ENCODE data around the gene CCDC149. TPM values are rescaled to one million over a fixed set of nuclear protein-coding genes. Genes with fewer than 3 reads are reported as not detected.

The CCDC149 gene
- total RNA-seq, 1 experiment from 2014 or later, result 12.7 TPM

DNA sequence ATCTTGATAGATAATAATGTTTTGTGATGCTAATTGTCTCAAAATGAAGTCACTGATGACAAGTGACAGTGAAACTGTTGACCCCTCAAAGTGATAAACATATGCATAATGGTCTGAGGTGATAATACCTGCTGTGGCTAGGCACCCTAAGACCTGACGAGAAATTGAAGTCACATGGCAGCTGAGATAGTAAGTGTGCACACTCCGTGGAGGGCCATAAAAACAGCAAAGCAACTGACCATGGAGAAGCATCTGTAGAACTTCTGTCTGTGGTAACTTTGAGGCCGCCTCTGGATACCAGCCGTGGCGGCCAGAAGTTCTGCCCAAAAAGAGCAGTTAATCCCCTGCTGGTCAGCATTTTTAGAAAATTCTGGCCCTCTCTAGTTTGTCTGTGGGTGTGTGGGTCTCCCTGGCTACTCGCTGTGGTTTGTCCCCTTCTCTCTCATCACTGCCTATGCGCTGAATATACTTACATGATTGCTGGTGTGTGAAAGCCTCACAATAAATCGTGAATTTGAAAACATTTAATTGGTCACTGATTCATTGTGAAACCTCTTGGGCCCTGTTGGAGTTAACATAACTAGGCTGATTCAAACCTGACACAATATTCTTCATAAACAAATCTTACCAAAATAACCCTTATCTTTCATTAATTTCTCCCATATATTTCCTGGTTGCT lies 50.6 kb downstream of the CCDC149 start:
- H3K4me1 Mint-ChIP-seq (ENCODE audit: insufficient read depth, unreplicated experiment), result peaks cover 9% of the 10 kb centered on the region
- TF ChIP-seq, protein P1, sequence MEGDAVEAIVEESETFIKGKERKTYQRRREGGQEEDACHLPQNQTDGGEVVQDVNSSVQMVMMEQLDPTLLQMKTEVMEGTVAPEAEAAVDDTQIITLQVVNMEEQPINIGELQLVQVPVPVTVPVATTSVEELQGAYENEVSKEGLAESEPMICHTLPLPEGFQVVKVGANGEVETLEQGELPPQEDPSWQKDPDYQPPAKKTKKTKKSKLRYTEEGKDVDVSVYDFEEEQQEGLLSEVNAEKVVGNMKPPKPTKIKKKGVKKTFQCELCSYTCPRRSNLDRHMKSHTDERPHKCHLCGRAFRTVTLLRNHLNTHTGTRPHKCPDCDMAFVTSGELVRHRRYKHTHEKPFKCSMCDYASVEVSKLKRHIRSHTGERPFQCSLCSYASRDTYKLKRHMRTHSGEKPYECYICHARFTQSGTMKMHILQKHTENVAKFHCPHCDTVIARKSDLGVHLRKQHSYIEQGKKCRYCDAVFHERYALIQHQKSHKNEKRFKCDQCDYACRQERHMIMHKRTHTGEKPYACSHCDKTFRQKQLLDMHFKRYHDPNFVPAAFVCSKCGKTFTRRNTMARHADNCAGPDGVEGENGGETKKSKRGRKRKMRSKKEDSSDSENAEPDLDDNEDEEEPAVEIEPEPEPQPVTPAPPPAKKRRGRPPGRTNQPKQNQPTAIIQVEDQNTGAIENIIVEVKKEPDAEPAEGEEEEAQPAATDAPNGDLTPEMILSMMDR (IDR thresholded peaks at IDR 0.05; ENCODE audit: unreplicated experiment), result no peak
- no peaks in the 10 kb centered on the region for H3K27me3 Mint-ChIP-seq (ENCODE audit: insufficient read depth, unreplicated experiment)
- no peak for DNase-seq (ENCODE audit: unreplicated experiment)
- ChIA-PET CTCF (no interaction called here), POLR2A (no interaction called here)
- H3K4me3 Mint-ChIP-seq (ENCODE audit: unreplicated experiment), result no peak overlapping the region
- no peak overlapping the region for H3K27ac Mint-ChIP-seq (ENCODE audit: low read depth, unreplicated experiment)
- peaks cover 24% of the 10 kb centered on the region for H3K9me3 Mint-ChIP-seq (ENCODE audit: unreplicated experiment)
- BruUV-seq (replicated peaks), result no TSS peak
- H3K36me3 Mint-ChIP-seq (ENCODE audit: insufficient read depth, unreplicated experiment), result no peaks in the 10 kb centered on the region
- intact Hi-C loops (cut with micrococcal nuclease), result no loop called here

DNA sequence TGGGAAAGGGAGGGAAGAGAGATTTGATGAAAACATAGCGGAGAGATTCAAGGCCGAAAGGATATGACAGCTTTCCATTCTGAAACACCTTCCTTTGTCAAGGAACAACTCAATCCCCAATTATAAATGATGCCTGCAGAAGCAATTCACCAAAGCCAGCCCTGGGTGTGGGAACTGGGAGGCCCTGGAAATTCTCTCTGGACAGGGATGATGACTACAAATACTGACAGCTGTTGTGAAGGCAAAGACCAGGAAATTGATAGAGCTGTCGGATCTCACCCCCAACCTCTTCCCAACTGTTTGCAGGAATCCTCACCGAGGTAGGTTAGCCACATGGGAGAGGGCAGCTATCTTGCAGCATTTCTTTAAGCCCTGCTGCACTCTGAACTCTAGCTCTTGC lies 54.3 kb downstream of the CCDC149 start:
- no peak overlapping the region for H3K4me3 Mint-ChIP-seq (ENCODE audit: unreplicated experiment)
- no peak overlapping the region for H3K27ac Mint-ChIP-seq (ENCODE audit: low read depth, unreplicated experiment)
- intact Hi-C loops (cut with micrococcal nuclease), result no loop called here
- TF ChIP-seq, protein P1 (IDR thresholded peaks at IDR 0.05; ENCODE audit: unreplicated experiment), result no peak
- H3K27me3 Mint-ChIP-seq (ENCODE audit: insufficient read depth, unreplicated experiment), result no peaks in the 10 kb centered on the region
- no peaks in the 10 kb centered on the region for H3K36me3 Mint-ChIP-seq (ENCODE audit: insufficient read depth, unreplicated experiment)
- ChIA-PET POLR2A (no interaction called here), CTCF (interaction anchor here (0.5 kb wide), 1 partner anchor 720 kb away, joined by 6 read pairs; no protein-coding TSS in a partner anchor)
- peaks cover 9% of the 10 kb centered on the region for H3K4me1 Mint-ChIP-seq (ENCODE audit: insufficient read depth, unreplicated experiment)
- DNase-seq (ENCODE audit: unreplicated experiment), result no peak
- no TSS peak for BruUV-seq (replicated peaks)
- H3K9me3 Mint-ChIP-seq (ENCODE audit: unreplicated experiment), result peaks cover 16% of the 10 kb centered on the region

DNA sequence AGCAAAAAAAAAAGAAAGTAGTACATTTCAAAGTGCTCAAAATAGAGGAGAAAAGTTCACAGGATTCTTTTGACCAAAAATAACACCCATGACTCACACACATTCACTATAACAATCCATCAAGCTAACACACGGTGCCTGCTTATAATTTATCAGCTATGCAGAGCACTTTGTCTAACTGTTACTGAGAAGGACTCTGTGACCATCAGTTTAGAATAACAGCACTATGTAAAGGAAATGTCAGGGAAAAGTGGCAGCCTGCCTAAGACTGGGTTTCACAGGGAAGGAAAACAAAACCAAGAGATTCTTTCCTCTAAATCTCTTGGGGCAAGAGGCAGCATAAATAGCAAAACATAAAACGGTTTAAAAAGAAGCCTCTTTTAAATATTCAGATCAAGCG lies 54.8 kb downstream of the CCDC149 start:
- CTCF ChIA-PET, result interaction anchor here (0.5 kb wide), 2 partner anchors 131 to 721 kb away, joined by 3 to 6 read pairs; no protein-coding TSS in a partner anchor
- H3K4me3 Mint-ChIP-seq (ENCODE audit: unreplicated experiment), result no peak overlapping the region

DNA sequence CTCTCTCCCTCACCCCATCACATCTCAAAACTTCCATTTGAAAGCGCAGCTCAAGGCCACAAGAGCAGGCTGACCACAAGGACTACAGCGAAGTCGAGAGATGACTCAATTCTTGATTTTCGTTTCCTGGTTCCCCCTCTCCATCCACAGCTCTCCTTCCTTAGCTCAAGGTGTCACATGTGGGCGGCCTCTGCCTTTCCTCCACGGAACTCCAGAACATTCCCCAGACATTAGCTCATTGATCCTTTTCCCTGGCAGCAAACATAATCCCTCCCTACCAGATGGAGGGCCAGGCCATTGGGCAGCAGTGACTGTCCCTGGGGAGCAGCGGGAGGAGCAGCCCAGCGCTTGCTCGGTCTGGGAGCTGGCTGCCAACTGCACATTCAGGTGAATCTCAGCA lies 56.3 kb downstream of the CCDC149 start:
- Mint-ChIP-seq H3K4me1 (ENCODE audit: insufficient read depth, unreplicated experiment) (peaks cover 14% of the 10 kb centered on the region), H3K4me3 (ENCODE audit: unreplicated experiment) (no peak overlapping the region), H3K9me3 (ENCODE audit: unreplicated experiment) (peaks cover 16% of the 10 kb centered on the region), H3K36me3 (ENCODE audit: insufficient read depth, unreplicated experiment) (no peaks in the 10 kb centered on the region), H3K27me3 (ENCODE audit: insufficient read depth, unreplicated experiment) (no peaks in the 10 kb centered on the region), H3K27ac (ENCODE audit: low read depth, unreplicated experiment) (no peak overlapping the region)
- BruUV-seq (replicated peaks), result no TSS peak
- ChIA-PET POLR2A (no interaction called here), CTCF (no interaction called here)
- TF ChIP-seq, protein P1 (IDR thresholded peaks at IDR 0.05; ENCODE audit: unreplicated experiment), result no peak
- DNase-seq (ENCODE audit: unreplicated experiment), result no peak
- intact Hi-C loops (cut with micrococcal nuclease), result no loop called here

More for the DNA sequence above, 54.8 kb downstream of the CCDC149 start:
- no TSS peak for BruUV-seq (replicated peaks)
- intact Hi-C loops (cut with micrococcal nuclease), result no loop called here
- no peaks in the 10 kb centered on the region for H3K27me3 Mint-ChIP-seq (ENCODE audit: insufficient read depth, unreplicated experiment)
- H3K36me3 Mint-ChIP-seq (ENCODE audit: insufficient read depth, unreplicated experiment), result no peaks in the 10 kb centered on the region
- peaks cover 16% of the 10 kb centered on the region for H3K9me3 Mint-ChIP-seq (ENCODE audit: unreplicated experiment)
- TF ChIP-seq, protein P1 (IDR thresholded peaks at IDR 0.05; ENCODE audit: unreplicated experiment), result no peak
- peaks cover 9% of the 10 kb centered on the region for H3K4me1 Mint-ChIP-seq (ENCODE audit: insufficient read depth, unreplicated experiment)
- DNase-seq (ENCODE audit: unreplicated experiment), result no peak
- POLR2A ChIA-PET, result no interaction called here
- H3K27ac Mint-ChIP-seq (ENCODE audit: low read depth, unreplicated experiment), result no peak overlapping the region

Data from MCF 10A (cell line).